HFFc6 (cell line): ENCODE results near the gene WARS2. TPM values are rescaled to one million over a fixed set of nuclear protein-coding genes. Genes with fewer than 3 reads are reported as not detected.
A peak's percentile ranks its signal among the peaks of the same experiment; 100 is the strongest.

ENCODE experiments used
- DNase-seq: peaks from one replicate; pipeline ENCODE4 v3.0.0-alpha.2; 2018
- H3K27ac Mint-ChIP-seq: 2 replicates; pipeline ENCODE4 v1.8.0; 2020; ENCODE audit warnings: mild to moderate bottlenecking, mixed read lengths
- H3K27me3 Mint-ChIP-seq: 2 replicates; pipeline ENCODE4 v1.8.0; 2021; ENCODE audit warnings: mild to moderate bottlenecking, moderate library complexity, mixed read lengths; ENCODE audit not compliant: insufficient read depth
- H3K36me3 Mint-ChIP-seq: 2 replicates; pipeline ENCODE4 v1.8.0; 2021; ENCODE audit warnings: low read depth, mixed read lengths
- H3K4me1 Mint-ChIP-seq: 2 replicates; pipeline ENCODE4 v1.8.0; 2020; ENCODE audit warnings: low read depth, mixed read lengths
- H3K4me3 Mint-ChIP-seq: 2 replicates; pipeline ENCODE4 v1.8.0; 2020; ENCODE audit warnings: mild to moderate bottlenecking, moderate library complexity, mixed read lengths
- H3K9me3 Mint-ChIP-seq: 2 replicates; pipeline ENCODE4 v1.8.0; 2020; ENCODE audit warnings: mild to moderate bottlenecking, mixed read lengths
- CTCF ChIP-seq: fragments of 200-600 bp; sonication (generic); IDR thresholded peaks from 2 replicates; pipeline ENCODE4 v1.5.0; 2021; ENCODE audit warnings: antibody characterized with exemption, mild to moderate bottlenecking
- long read RNA-seq: library from polyadenylated mRNA; unstranded; transcript quantifications from one replicate; pipeline ENCODE4 v2.0.0, GENCODE V29; 2019
- total RNA-seq, 6 experiments: library from RNA; stranded (reverse); fragmentation: NEBNext Ultra II Directional; extraction: Animal tissue kit (Norgen Biotek cat#: 25700); gene quantifications; 2 replicates in 1 of 6; 3 replicates in 5 of 6; pipeline ENCODE4 v1.2.3, GENCODE V29; 2021

The WARS2 gene
- 10 to 100 TPM; 10.5 to 14.8 (median 12.9) TPM for total RNA-seq
- long read RNA-seq, transcript WARS2-201 (6 exons, 2,800 nt): major isoform, 7 of 11 reads
- long read RNA-seq, partial matches to known transcripts: 1 of 11 reads
- long read RNA-seq, other reads (novel, unspliced or antisense): 2 of 11 reads

- DNase-seq: peak; percentile 97
- no peak for TF ChIP-seq CTCF
- H3K27ac Mint-ChIP-seq: no peak within 1 kb of the TSS
- H3K4me1 Mint-ChIP-seq: peaks cover 36% of the 10 kb centered on the region
- no peaks in the 10 kb centered on the region for H3K9me3 Mint-ChIP-seq
- no peaks in the 10 kb centered on the region for H3K27me3 Mint-ChIP-seq
- H3K36me3 Mint-ChIP-seq: peaks cover 8% of the 10 kb centered on the region; the same call in 1 of the 2 replicates
- H3K4me3 Mint-ChIP-seq: no peak within 1 kb of the TSS
Observed at GRCh38 chr1:119140177-119141019, at the start of gene WARS2. Gene WARS2, minus strand, starts transcription at chr1:119140653. Its CDS starts 9 bp downstream, at chr1:119140644.

- no peak for DNase-seq
- peaks cover 2% of the 10 kb centered on the region; the same call in 1 of the 2 replicates for H3K27me3 Mint-ChIP-seq
Observed at GRCh38 chr1:119188926-119189325, 48.5 kb upstream of the WARS2 start.

GRCh38 chr1:119187416-119187815, 47.0 kb upstream of the WARS2 start:
- Mint-ChIP-seq H3K36me3 (peaks cover 20% of the 10 kb centered on the region), H3K27me3 (peaks cover 2% of the 10 kb centered on the region; the same call in 1 of the 2 replicates), H3K27ac (no peak overlapping the region), H3K9me3 (no peaks in the 10 kb centered on the region; the same call in 1 of the 2 replicates), H3K4me1 (peaks cover 7% of the 10 kb centered on the region; the same call in 1 of the 2 replicates), H3K4me3 (no peak overlapping the region)
- DNase-seq: no peak
- TF ChIP-seq CTCF: no peak

More at GRCh38 chr1:119188926-119189325, 48.5 kb upstream of the WARS2 start:
- Mint-ChIP-seq H3K9me3 (no peaks in the 10 kb centered on the region; the same call in 1 of the 2 replicates), H3K27ac (peak overlapping the region; percentile 14; the same call in 1 of the 2 replicates), H3K4me3 (peak overlapping the region; percentile 39; the same call in 1 of the 2 replicates), H3K4me1 (peaks cover 7% of the 10 kb centered on the region; the same call in 1 of the 2 replicates), H3K36me3 (peaks cover 20% of the 10 kb centered on the region)
- TF ChIP-seq CTCF: no peak

GRCh38 chr1:119186471-119186870, 46.0 kb upstream of the WARS2 start:
- Mint-ChIP-seq H3K9me3 (no peaks in the 10 kb centered on the region; the same call in 1 of the 2 replicates), H3K4me3 (no peak overlapping the region), H3K36me3 (peaks cover 20% of the 10 kb centered on the region), H3K4me1 (peaks cover 7% of the 10 kb centered on the region; the same call in 1 of the 2 replicates), H3K27ac (no peak overlapping the region), H3K27me3 (peaks cover 2% of the 10 kb centered on the region; the same call in 1 of the 2 replicates)
- TF ChIP-seq CTCF: no peak
- DNase-seq: no peak

- H3K36me3 Mint-ChIP-seq: peaks cover 22% of the 10 kb centered on the region
- DNase-seq: no peak
- H3K27me3 Mint-ChIP-seq: peaks cover 2% of the 10 kb centered on the region; the same call in 1 of the 2 replicates
- no peak overlapping the region for H3K27ac Mint-ChIP-seq
- H3K4me3 Mint-ChIP-seq: no peak overlapping the region
- TF ChIP-seq CTCF: peak; percentile 54; the same call in 1 of the 2 replicates
- H3K9me3 Mint-ChIP-seq: no peaks in the 10 kb centered on the region; the same call in 1 of the 2 replicates
- H3K4me1 Mint-ChIP-seq: peaks cover 7% of the 10 kb centered on the region; the same call in 1 of the 2 replicates
Observed at GRCh38 chr1:119184972-119185371, 44.5 kb upstream of the WARS2 start.
